ENCODE results near the gene TAS1R2.
A peak's percentile ranks its signal among the peaks of the same experiment; 100 is the strongest.

The TAS1R2 gene

GRCh38 chr1:18859560-18859959 is at the start of gene TAS1R2:
TSS of gene TAS1R2 (minus strand) at chr1:18859660. CDS start at chr1:18859660, 0 bp downstream.
- no peak for DNase-seq

- DNase-seq = peak; percentile 18
Measured at GRCh38 chr1:18907917-18908845, 48.7 kb upstream of the TAS1R2 start.

GRCh38 chr1:18907021-18907916 is 47.8 kb upstream of the TAS1R2 start:
- DNase-seq = peak; percentile 90

GRCh38 chr1:18903291-18903756 is 43.9 kb upstream of the TAS1R2 start:
- peak; percentile 20 for DNase-seq

GRCh38 chr1:18902523-18903290 is 43.2 kb upstream of the TAS1R2 start, which contains the start of gene ALDH4A1:
TSS of gene ALDH4A1 (minus strand) at chr1:18902555. CDS start at chr1:18902523, 32 bp downstream.
- DNase-seq = peak; percentile 99

GRCh38 chr1:18901952-18902522 is 42.6 kb upstream of the TAS1R2 start:
- DNase-seq = peak; percentile 74

GRCh38 chr1:18901147-18901951 is 41.9 kb upstream of the TAS1R2 start:
- DNase-seq = no peak

GRCh38 chr1:18900303-18900841 is 40.9 kb upstream of the TAS1R2 start:
- peak; percentile 37 for DNase-seq

GRCh38 chr1:18899363-18900049 is 40.0 kb upstream of the TAS1R2 start:
- no peak for DNase-seq

- no peak for DNase-seq
Measured at GRCh38 chr1:18898567-18898966, 39.1 kb upstream of the TAS1R2 start.

- no peak for DNase-seq
Measured at GRCh38 chr1:18895317-18895716, 35.9 kb upstream of the TAS1R2 start.

- DNase-seq = no peak
Measured at GRCh38 chr1:18893120-18893519, 33.7 kb upstream of the TAS1R2 start.

- DNase-seq = peak; percentile 19
Measured at GRCh38 chr1:18891858-18892257, 32.4 kb upstream of the TAS1R2 start.

- DNase-seq = no peak
Measured at GRCh38 chr1:18891426-18891780, 31.9 kb upstream of the TAS1R2 start.

- DNase-seq = no peak
Measured at GRCh38 chr1:18890706-18891425, 31.4 kb upstream of the TAS1R2 start.

- DNase-seq = no peak
Measured at GRCh38 chr1:18886003-18886335, 26.5 kb upstream of the TAS1R2 start.

- no peak for DNase-seq
Measured at GRCh38 chr1:18885311-18886002, 26.0 kb upstream of the TAS1R2 start.

GRCh38 chr1:18884727-18885126 is 25.3 kb upstream of the TAS1R2 start:
- no peak for DNase-seq

GRCh38 chr1:18884419-18884717 is 24.9 kb upstream of the TAS1R2 start:
- DNase-seq = no peak
